AG04450 (cell line): Measurements from ENCODE around the gene FNBP1L. TPM values are rescaled to one million over a fixed set of nuclear protein-coding genes. Genes with fewer than 3 reads are reported as not detected.

Experiments used
- CTCF ChIA-PET: fragments of 300-600, 350-600 bp; formaldehyde crosslinking; extraction: SDS; loops from one replicate; lab custom pipeline; 2022; ENCODE audit warnings: antibody characterized with exemption, inconsistent platforms; lab: Charles Lee
- POLR2A ChIA-PET: fragments of 350-600 bp; formaldehyde crosslinking; extraction: SDS; loops from one replicate; lab custom pipeline; 2021; ENCODE audit warnings: antibody characterized with exemption, inconsistent platforms; lab: Yijun Ruan, JAX
- DNase-seq: peaks from one replicate; pipeline ENCODE4 v3.0.0-alpha.2; 2011; ENCODE audit warnings: low read depth, low spot score
- H3K27ac ChIP-seq: one replicate; pipeline ENCODE4 v1.5.1; 2012; ENCODE audit warnings: low read depth, low read length, control low read depth
- H3K27me3 ChIP-seq: one replicate; pipeline ENCODE4 v1.6.0; 2012; ENCODE audit warnings: low read length; ENCODE audit not compliant: control insufficient read depth, insufficient read depth
- H3K4me3 ChIP-seq: 2 replicates; pipeline ENCODE4 v1.5.1; 2011; ENCODE audit warnings: mild to moderate bottlenecking, low read depth, low read length, control low read depth
- H3K9me3 ChIP-seq: 2 replicates; pipeline ENCODE4 v1.5.1; 2012; ENCODE audit warnings: low read length; ENCODE audit not compliant: control insufficient read depth, insufficient read depth
- CTCF ChIP-seq: IDR thresholded peaks from 2 replicates; pipeline ENCODE4 v1.5.1; 2011; ENCODE audit warnings: low read depth, low read length, control low read depth, inconsistent platforms
- polyA plus RNA-seq: library from polyadenylated mRNA; depleted of rRNA; stranded (reverse); fragments of >200 nt; gene quantifications from 2 replicates; pipeline ENCODE4 v1.2.3, GENCODE V29; 2011

Gene FNBP1L
- polyA plus RNA-seq, 1 experiment, result 24.1 TPM

DNA sequence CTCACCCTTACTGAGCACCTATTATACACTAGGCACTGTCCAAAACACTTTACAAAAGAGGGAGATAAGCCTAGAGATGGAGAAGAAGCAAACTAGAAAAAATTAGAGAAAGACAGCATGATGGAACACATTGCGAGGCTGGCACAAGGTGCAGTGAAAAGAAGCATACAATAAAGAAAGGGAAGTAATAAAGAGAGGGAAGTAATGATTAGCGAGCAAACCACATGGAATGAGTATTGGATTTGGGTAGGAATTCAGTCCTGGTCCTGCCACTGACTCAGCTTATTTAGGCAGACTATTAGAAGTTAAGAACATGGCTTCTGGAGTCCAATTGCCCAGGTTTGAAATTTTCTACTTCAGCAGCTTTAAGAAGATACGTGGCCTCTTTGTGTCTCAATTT lies 32.6 kb upstream of the FNBP1L start:
- H3K27ac ChIP-seq, result no peak overlapping the region
- peaks cover 7% of the 10 kb centered on the region for H3K27me3 ChIP-seq
- TF ChIP-seq CTCF, result no peak
- CTCF ChIA-PET, result interaction anchor here (0.5 to 2.1 kb wide), 2 partner anchors 102 to 110 kb away, joined by 4 to 11 read pairs; no protein-coding TSS in a partner anchor
- no peak for DNase-seq
- POLR2A ChIA-PET, result no interaction called here
- H3K4me3 ChIP-seq, result no peak overlapping the region
- no peaks in the 10 kb centered on the region for H3K9me3 ChIP-seq

GRCh38 chr1:93416183-93416582 lies 31.7 kb upstream of the FNBP1L start:
- POLR2A ChIA-PET, result no interaction called here
- Histone ChIP-seq H3K27ac (no peak overlapping the region), H3K9me3 (no peaks in the 10 kb centered on the region), H3K27me3 (peaks cover 7% of the 10 kb centered on the region), H3K4me3 (no peak overlapping the region)
- CTCF ChIA-PET, result interaction anchor here (2.1 kb wide), 1 partner anchor 111 kb away, joined by 11 read pairs; no protein-coding TSS in a partner anchor
- no peak for DNase-seq
- no peak for TF ChIP-seq CTCF

GRCh38 chr1:93419344-93419743 lies 28.6 kb upstream of the FNBP1L start:
- Histone ChIP-seq H3K9me3 (no peaks in the 10 kb centered on the region), H3K4me3 (no peak overlapping the region), H3K27ac (no peak overlapping the region), H3K27me3 (peaks cover 4% of the 10 kb centered on the region)
- CTCF ChIA-PET, result interaction anchor here (0.7 kb wide), 1 partner anchor 17 kb away, joined by 3 read pairs; no protein-coding TSS in a partner anchor
- no peak for TF ChIP-seq CTCF
- POLR2A ChIA-PET, result no interaction called here
- no peak for DNase-seq

- H3K9me3 ChIP-seq, result no peaks in the 10 kb centered on the region
- ChIA-PET CTCF (no interaction called here), POLR2A (no interaction called here)
- no peak for TF ChIP-seq CTCF
- H3K4me3 ChIP-seq, result no peak overlapping the region
- H3K27me3 ChIP-seq, result peaks cover 4% of the 10 kb centered on the region
- DNase-seq, result no peak
- no peak overlapping the region for H3K27ac ChIP-seq
These were observed 27.5 kb upstream of the FNBP1L start for GRCh38 chr1:93420400-93420799.

DNA sequence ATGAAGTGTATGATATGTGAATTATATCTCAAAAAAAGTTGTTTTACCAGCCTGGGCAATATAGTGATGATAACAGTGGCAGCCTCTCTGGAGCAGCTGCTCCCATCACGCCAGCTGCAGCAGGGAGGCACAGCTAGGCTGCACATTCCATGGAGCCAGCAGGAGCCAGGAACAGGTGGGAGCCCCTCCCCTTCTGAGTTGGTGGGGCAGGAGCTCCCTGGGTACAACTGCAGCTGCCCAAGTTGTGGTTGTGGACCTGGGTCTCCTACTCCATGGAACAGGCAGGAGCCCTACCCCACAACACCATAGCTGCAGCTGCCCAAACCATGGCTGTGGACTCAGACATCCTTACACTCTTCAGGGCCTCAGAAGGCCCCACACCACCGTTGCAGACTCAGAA lies 21.7 kb upstream of the FNBP1L start:
- no peak for TF ChIP-seq CTCF
- ChIA-PET POLR2A (no interaction called here), CTCF (no interaction called here)
- H3K27ac ChIP-seq, result no peak overlapping the region
- peaks cover 10% of the 10 kb centered on the region; the same call in 1 of the 2 replicates for H3K9me3 ChIP-seq
- no peak overlapping the region for H3K4me3 ChIP-seq
- H3K27me3 ChIP-seq, result peaks cover 10% of the 10 kb centered on the region
- DNase-seq, result no peak
